Keratinocyte (primary cell): Measurements from ENCODE around the gene ERVK3-1. TPM values are rescaled to one million over a fixed set of nuclear protein-coding genes. Genes with fewer than 3 reads are reported as not detected.

Experiments used
- DNase-seq: peaks from one replicate; pipeline ENCODE4 v3.0.0-alpha.2; 2011; ENCODE audit warnings: low read depth, missing footprints, low spot score
- FAIRE-seq: peaks from 2 replicates; lab custom pipeline; 2011; peaks lifted over from hg19 to GRCh38; lab: Jason Lieb, UNC
- H2AFZ ChIP-seq: 2 replicates; pipeline ENCODE4 v1.6.0; 2012; ENCODE audit warnings: low read length, control low read depth, inconsistent platforms; ENCODE audit not compliant: control insufficient read depth
- H3K27ac ChIP-seq: 2 replicates; pipeline ENCODE4 v1.5.1; 2011; ENCODE audit warnings: low read length; ENCODE audit not compliant: control insufficient read depth, insufficient read depth
- H3K27me3 ChIP-seq: 3 replicates; pipeline ENCODE4 v1.6.0; 2011; ENCODE audit warnings: low read length; ENCODE audit not compliant: control insufficient read depth, insufficient read depth; ENCODE audit errors: extremely low read depth
- H3K36me3 ChIP-seq, 2 experiments: 2 replicates in 1 of 2; 3 replicates in 1 of 2; pipeline ENCODE4 v1.5.1; 2011; ENCODE audit warnings: low read length in 2 of 2, mild to moderate bottlenecking in 1 of 2; ENCODE audit not compliant: control insufficient read depth in 2 of 2, insufficient read depth in 2 of 2; ENCODE audit errors: extremely low read depth in 1 of 2
- H3K4me1 ChIP-seq: 3 replicates; pipeline ENCODE4 v1.5.1; 2011; ENCODE audit warnings: low read length; ENCODE audit not compliant: control insufficient read depth, insufficient read depth; ENCODE audit errors: extremely low read depth
- H3K4me2 ChIP-seq: 3 replicates; pipeline ENCODE4 v1.6.0; 2011; ENCODE audit warnings: low read depth, low read length; ENCODE audit not compliant: control insufficient read depth, insufficient read depth; ENCODE audit errors: extremely low read depth
- H3K4me3 ChIP-seq, 3 experiments: fragments of 200-600 bp in 1 of 3; sonication (generic) in 1 of 3; 2 replicates in 2 of 3; 3 replicates in 1 of 3; pipeline ENCODE4 v1.5.1; 2011 to 2016; ENCODE audit warnings: low read length in 3 of 3, mild to moderate bottlenecking in 3 of 3, control low read depth in 2 of 3, inconsistent platforms in 1 of 3, low read depth in 1 of 3, mixed read lengths in 1 of 3, mixed run types in 1 of 3, moderate library complexity in 1 of 3; ENCODE audit not compliant: control insufficient read depth in 2 of 3, insufficient read depth in 2 of 3; ENCODE audit errors: extremely low read depth in 1 of 3
- H3K79me2 ChIP-seq: 2 replicates; pipeline ENCODE4 v1.6.0; 2012; ENCODE audit warnings: low read length; ENCODE audit not compliant: control insufficient read depth, insufficient read depth
- H3K9ac ChIP-seq: 3 replicates; pipeline ENCODE4 v1.6.0; 2011; ENCODE audit warnings: low read length; ENCODE audit not compliant: control insufficient read depth, insufficient read depth; ENCODE audit errors: extremely low read depth
- H3K9me1 ChIP-seq: 3 replicates; pipeline ENCODE4 v1.6.0; 2011; ENCODE audit warnings: low read length; ENCODE audit not compliant: control insufficient read depth, insufficient read depth; ENCODE audit errors: extremely low read depth
- H3K9me3 ChIP-seq: 2 replicates; pipeline ENCODE4 v1.5.1; 2012; ENCODE audit warnings: low read depth, low read length; ENCODE audit not compliant: control insufficient read depth
- H4K20me1 ChIP-seq: 3 replicates; pipeline ENCODE4 v1.6.0; 2011; ENCODE audit warnings: low read length; ENCODE audit not compliant: control insufficient read depth, insufficient read depth; ENCODE audit errors: extremely low read depth
- CTCF ChIP-seq, 3 experiments: IDR thresholded peaks in 1 of 3; conservative IDR thresholded peaks in 1 of 3; optimal IDR thresholded peaks in 1 of 3; 2 replicates in 2 of 3; 3 replicates in 1 of 3; pipeline versions ENCODE3 to v1.5.1; 2011; ENCODE audit warnings: low read length in 3 of 3, mild to moderate bottlenecking in 3 of 3, moderate library complexity in 2 of 3, control low read depth in 1 of 3, inconsistent platforms in 1 of 3; ENCODE audit not compliant: insufficient read depth in 2 of 3; ENCODE audit errors: extremely low read depth in 1 of 3
- EZH2 ChIP-seq: IDR thresholded peaks from one replicate; pipeline ENCODE4 v1.6.1; 2012; ENCODE audit warnings: inconsistent platforms, mild to moderate bottlenecking, low read length, moderate library complexity
- dilution Hi-C: fragments of 300-500 bp; cut with MboI; formaldehyde crosslinking; loops from one replicate; pipeline ENCODE4 v1.7.0; 2020; ENCODE audit warnings: low sequenced_read_pairs; ENCODE audit not compliant: extremely low pct_ligation_motif_present
- polyA plus RNA-seq, 5 experiments: library from polyadenylated mRNA; depleted of rRNA in 3 of 5; stranded (reverse) in 3 of 5; stranded (forward) in 1 of 5; unstranded in 1 of 5; fragments of >200 nt; gene quantifications; 1 replicate in 1 of 5; 2 replicates in 3 of 5; 3 replicates in 1 of 5; pipeline versions ENCODE4 v1.2.1 to v1.2.3, GENCODE V29; 2011 to 2012; ENCODE audit warnings: missing spikeins in 2 of 5, low read depth in 1 of 5, low replicate concordance in 1 of 5

The ERVK3-1 gene
- polyA plus RNA-seq, 1 donor (not counting 4 experiments of a cell fraction or from before 2014, with no cell fraction given), result 48.6 TPM

- dilution Hi-C loops, result no loop called here
- no peaks in the 10 kb centered on the region for H4K20me1 ChIP-seq
- H3K27ac ChIP-seq, result no peak overlapping the region
- H3K27me3 ChIP-seq, result no peaks in the 10 kb centered on the region
- DNase-seq (no peak), FAIRE-seq (no peak)
- H3K79me2 ChIP-seq, result peaks cover 18% of the 10 kb centered on the region
- peaks cover 2% of the 10 kb centered on the region for H3K9me3 ChIP-seq
- peaks cover 9% of the 10 kb centered on the region for H3K4me1 ChIP-seq
- no peak overlapping the region for H2AFZ ChIP-seq
- H3K4me3 ChIP-seq, result no peak overlapping the region
- H3K4me2 ChIP-seq, result no peak overlapping the region
- H3K9me1 ChIP-seq, result no peaks in the 10 kb centered on the region
- TF ChIP-seq CTCF (optimal IDR thresholded peaks at IDR 0.05 in 1 of 3, IDR thresholded peaks at IDR 0.05 in 1 of 3, conservative IDR thresholded peaks at IDR 0.05 in 1 of 3; ENCODE audit: extremely low read depth in 1 of 3, insufficient read depth in 2 of 3, low read length in 3 of 3), result no peak
- peaks cover 0 to 5% of the 10 kb centered on the region in 2 experiments for H3K36me3 ChIP-seq
- H3K9ac ChIP-seq, result no peak overlapping the region
Observed at GRCh38 chr19:58275564-58275963, 29.6 kb upstream of the ERVK3-1 start.

GRCh38 chr19:58277197-58277596 is 28.0 kb upstream of the ERVK3-1 start:
- TF ChIP-seq EZH2 (no peak), CTCF (optimal IDR thresholded peaks at IDR 0.05 in 1 of 3, IDR thresholded peaks at IDR 0.05 in 1 of 3, conservative IDR thresholded peaks at IDR 0.05 in 1 of 3; ENCODE audit: extremely low read depth in 1 of 3, insufficient read depth in 2 of 3, low read length in 3 of 3) (no peak)
- H4K20me1 ChIP-seq, result no peaks in the 10 kb centered on the region
- no peak overlapping the region for H3K4me2 ChIP-seq
- no peak for FAIRE-seq
- peaks cover 0 to 3% of the 10 kb centered on the region in 2 experiments for H3K36me3 ChIP-seq
- no peaks in the 10 kb centered on the region for H3K27me3 ChIP-seq
- no peaks in the 10 kb centered on the region for H3K9me1 ChIP-seq
- H3K4me3 ChIP-seq, result no peak overlapping the region
- H2AFZ ChIP-seq, result no peak overlapping the region
- peaks cover 33% of the 10 kb centered on the region for H3K79me2 ChIP-seq
- no peak for DNase-seq
- no peak overlapping the region for H3K27ac ChIP-seq
- H3K9me3 ChIP-seq, result no peaks in the 10 kb centered on the region
- dilution Hi-C loops, result no loop called here
- no peak overlapping the region for H3K9ac ChIP-seq
- H3K4me1 ChIP-seq, result peaks cover 9% of the 10 kb centered on the region
